Amniotic epithelial cell (primary cell): ENCODE measurements around the gene PDXK.

ENCODE experiments used
- DNase-seq: peaks from one replicate; pipeline ENCODE4 v3.0.0-alpha.2; 2010; ENCODE audit warnings: low read depth

Gene PDXK

GRCh38 chr21:43741423-43742096, 22.6 kb downstream of the PDXK start:
- DNase-seq, result no peak

DNA sequence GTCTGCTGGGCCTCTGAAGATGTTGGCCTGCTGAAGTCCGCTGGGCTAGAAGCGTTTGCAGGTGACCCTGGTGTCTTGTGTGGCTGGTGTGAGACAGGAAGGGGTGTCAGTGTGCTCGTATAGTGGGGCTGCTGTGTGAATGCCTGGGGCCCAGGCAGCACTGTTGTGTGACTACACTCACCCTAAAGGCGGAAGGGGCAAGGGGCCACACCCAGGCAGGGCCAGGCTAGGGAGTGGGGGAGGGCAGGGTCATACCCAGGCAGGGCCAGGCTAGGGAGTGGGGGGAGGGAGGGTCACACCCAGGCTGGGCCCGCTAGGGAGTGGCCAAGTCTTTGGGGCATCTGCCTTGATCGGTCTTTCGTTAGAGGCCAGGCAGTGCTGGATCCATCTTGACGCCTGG, 25.0 kb downstream of the PDXK start:
- DNase-seq, result no peak

DNA sequence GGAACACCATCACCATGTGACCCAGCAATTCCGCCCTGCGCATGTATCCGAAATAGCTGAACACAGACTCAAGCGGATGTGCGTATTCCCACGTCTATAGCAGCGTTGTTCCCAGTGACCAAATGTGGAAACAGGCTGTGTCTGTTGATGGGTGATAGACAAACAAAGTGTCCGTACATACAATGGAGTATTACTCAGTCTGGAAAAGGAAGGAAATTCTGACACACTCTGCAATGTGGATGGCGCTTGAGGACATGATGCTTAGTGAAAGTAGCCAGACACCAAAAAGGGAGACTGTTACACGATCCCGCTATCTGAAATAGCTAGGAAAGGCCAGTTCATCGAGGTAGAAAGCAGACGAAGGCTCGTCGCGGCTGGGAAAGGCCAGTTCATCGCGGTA, 25.8 kb downstream of the PDXK start:
- no peak for DNase-seq

DNA sequence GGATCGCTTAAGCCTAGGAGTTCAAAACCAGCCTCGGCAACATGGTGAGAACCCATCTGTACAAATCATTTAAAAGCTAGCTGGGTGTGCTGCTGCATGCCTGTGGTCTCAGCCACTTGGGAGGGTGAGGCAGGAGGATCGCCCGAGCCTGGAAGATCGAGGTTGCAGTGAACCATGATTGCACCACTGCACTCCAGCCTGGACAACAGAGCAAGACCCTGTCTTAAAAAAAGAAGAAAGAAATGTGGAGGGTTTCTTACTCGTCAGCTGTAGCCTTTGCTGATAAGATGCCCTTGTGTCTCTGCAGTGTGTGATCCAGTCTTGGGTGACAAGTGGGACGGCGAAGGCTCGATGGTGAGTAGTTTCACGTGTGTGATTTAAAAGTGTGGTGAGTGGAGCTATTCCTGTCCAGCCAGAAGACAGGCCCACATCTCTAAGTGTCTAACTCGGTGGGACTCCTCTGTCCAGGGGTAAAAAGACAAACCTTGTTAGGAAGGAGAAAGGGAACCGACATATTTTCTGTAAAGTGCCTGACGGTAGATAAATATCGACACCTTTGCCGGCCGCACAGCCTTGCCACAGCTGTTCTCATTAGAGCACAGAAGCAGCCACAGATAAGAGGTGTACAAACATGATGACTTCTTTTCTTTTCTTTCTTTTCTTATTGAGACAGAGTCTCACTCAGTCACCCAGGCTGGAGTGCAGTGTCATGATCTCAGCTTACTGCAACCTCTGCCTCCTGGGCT, 27.0 kb downstream of the PDXK start:
- no peak for DNase-seq

DNA sequence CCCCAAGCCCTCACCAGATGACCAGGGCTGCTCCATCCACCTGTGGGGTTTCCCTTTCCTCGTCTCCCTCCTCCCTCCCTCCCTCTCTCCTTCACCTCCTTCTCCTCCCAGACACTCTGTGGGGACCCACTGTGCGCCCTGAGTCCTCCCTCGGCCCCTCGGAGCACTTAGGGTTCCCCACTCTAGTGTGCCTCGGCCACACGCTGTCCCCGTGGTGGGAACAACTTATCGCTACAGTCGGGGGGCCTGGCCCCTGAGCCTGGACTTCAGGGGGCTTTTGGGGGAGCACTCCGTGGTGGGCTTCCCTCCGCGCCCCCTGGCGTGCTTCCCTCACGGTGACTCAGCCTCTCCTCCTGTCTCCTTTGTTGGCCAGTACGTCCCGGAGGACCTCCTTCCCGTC, 29.7 kb downstream of the PDXK start:
- no peak for DNase-seq

- DNase-seq, result no peak
Measured at GRCh38 chr21:43749651-43750262, 30.8 kb downstream of the PDXK start.

DNA sequence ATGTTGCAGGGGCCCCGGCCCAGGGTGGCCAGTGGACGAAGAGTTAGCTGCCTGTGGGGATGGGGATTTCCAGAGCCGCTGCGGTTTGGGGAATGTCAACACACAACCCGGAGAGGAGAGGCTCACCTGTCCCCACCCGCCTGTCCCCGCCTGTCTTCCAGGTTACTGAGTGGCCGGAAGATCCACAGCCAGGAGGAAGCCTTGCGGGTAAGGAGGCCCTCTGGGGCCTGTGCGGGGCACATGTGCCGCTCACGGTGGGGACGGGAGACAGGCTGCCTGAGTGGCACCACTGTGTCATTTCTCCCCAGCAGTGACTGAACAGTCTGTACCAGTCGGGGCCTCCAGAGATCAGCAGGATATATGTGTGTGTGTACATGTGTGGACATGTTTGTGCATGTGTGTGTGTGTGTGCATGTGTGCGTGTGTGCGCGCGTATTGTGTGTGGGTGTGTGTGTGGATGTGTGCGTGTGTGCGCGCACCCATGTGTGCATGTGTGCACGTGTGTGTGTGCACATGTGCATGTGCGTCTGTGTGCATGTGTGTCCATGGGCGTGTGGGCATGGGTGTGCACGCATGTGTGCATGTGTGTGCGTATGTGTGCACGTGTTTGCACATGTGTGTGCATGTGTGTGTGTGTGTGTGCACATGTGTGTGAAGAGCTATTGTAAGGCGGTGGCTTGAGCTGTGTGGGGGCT, 31.6 kb downstream of the PDXK start:
- DNase-seq, result no peak

GRCh38 chr21:43751955-43752591, 33.1 kb downstream of the PDXK start:
- DNase-seq, result no peak

DNA sequence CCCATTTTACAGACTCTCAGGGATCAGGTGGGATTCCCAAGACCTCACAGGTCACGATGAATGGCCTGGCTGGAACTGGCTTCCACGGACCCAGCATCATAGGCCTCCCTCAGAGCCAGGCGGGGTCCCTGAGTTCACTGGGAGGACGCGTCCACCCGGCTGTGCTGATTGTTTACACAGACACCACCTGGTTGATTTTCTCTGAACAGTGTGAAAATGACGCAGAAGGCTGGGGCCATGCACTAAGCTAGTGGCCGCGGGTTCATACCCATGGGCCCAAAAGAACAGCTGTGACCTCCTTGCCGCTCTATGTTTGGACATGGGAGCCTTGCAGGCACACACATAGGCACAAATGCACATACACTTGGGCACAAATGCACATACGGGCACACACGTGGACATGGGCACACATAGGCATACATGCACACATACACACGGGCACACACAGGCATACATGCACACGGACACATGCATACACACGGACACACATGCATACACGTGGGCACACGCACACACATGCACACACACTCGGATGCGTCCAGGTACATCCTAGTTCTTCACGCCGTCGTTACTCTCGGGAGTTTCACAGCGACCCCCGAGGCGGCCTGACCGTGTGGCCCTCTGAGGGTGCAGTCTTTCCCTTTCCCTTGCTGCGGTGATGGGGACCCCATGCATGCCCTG, 34.0 kb downstream of the PDXK start:
- no peak for DNase-seq

DNA sequence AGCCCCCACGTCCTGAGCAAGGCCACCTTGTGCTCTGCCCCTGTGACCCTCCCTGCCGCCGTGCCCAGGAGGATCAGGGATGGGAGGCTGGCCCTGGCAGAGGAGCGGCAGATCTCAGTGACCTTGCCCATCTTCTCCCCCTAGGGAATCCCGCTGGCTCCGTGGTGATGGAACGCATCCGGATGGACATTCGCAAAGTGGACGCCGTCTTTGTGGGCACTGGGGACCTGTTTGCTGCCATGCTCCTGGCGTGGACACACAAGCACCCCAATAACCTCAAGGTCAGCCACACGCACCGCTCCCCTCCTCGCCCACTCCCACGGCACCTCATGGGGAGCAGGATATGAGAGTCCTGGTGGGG, 34.5 kb downstream of the PDXK start:
- DNase-seq, result no peak

GRCh38 chr21:43754948-43755781, 36.2 kb downstream of the PDXK start:
- no peak for DNase-seq

DNA sequence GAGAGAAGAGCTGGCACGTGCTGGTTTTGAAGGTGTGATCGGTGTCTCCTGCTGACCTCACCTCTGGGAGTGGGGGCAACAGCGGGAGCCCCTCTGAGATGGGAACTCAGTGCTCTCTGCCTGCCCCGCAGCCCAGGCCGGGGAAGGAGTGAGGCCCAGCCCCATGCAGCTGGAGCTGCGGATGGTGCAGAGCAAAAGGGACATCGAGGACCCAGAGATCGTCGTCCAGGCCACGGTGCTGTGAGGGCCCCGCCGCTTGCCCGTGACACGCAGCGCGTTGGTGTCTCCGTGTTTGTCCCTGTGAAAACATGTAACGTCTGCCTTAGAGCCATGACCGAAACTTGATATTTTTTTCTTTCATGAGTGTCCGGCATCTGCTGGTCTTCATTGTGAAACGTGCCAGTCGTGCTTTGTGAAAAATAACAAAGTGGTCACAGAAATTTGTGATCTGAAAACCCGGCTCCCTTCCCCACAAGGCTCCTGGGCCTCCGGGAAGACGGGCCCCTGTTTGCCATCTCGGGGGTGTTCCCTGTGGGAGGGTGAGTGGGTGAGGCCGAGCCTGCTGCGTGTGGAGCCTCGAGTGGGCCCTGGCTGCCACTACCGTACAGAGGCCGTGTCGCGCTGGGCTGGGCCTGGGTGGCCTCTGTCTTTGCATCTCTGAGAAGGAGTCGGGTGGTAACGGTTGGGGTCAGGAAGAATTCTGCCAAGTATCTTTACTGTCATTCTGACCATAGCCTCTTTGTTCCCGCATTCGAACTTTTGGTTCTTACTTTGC, 37.1 kb downstream of the PDXK start:
- DNase-seq, result no peak

DNA sequence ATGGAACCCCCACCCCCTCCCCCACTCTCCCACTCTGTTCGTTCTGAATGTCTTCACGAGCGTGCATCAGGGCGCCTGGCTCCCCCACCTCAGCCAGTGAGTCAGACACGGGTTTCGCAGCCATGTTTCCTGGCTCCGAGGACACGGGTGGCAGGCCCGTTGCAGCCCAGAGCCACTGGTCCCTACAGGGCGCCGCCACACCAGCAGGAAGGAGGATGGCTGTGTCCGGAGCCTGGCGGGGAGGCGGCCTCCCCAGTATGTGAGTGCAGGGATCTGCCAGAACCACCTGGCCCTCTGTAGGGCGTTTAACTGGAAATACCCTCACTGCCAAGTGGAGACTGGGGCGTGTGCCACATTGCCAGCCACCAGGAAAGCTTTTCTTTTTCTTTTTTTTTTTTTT, 38.7 kb downstream of the PDXK start:
- no peak for DNase-seq

DNA sequence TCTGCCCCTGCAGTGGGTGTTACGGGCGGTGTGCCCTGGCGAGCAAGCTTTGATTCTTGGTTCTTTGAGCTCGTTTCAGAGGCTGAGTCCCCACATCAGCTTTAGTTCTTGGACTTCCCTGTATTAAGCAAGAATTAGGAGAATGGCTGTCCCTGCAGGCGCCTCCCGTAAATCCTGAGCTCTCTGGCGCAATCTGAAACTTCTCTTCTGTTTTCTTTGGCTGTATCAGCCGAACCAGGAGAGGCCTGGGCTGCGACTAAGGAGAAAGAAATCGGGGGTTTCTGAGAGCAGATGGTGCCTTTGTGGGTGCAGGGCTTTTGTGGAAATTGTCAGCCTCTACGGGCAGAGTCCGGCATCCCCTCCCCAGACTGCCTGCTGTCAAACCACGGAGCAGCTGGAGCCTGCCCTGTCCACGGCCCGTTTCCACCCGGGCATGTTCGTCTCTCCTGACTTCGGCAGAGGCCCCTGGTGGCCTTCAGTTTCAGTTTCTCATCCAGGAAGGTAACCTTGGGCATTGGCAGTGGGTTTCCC, 39.2 kb downstream of the PDXK start:
- peak; percentile 79 for DNase-seq

DNA sequence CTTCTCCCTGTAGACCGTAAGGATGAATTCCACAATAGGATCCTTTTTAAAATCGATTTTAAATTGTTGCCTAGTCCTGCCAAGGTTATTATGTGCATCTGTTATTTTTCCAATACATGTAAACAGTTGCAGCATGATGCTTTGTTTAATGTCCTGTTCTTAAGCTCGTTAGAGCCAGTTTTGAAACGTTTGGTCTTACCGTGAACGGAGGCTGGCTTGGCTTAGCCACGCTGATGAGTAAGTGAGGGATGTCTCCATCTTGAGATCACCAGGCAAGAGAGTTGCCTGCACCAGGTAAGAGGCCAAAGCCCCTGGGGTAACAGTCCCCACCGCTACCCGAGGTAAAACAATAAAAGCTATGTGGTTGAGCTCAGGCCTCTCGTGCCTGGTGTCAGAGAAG, 39.9 kb downstream of the PDXK start:
- peak; percentile 58 for DNase-seq

DNA sequence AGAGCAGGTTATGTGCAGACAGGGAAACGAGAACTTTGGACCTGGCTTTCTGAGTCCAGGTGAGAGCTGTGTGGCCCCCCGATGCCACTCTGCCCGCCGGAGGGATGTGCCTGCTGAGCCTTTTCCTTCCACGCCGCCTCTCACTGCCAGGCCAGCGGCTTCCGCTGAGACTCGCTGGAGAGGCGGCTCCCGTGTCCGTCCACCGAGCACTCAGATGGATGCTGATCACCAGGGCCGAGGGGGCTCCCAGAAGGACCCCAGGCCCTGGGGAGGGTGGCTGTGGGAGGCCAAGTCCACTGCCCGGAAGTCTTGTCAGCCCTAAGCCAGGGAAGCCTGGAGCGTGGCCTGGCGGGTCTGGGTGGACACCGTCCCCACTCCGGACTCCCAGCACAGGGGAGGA, 40.7 kb downstream of the PDXK start:
- no peak for DNase-seq

DNA sequence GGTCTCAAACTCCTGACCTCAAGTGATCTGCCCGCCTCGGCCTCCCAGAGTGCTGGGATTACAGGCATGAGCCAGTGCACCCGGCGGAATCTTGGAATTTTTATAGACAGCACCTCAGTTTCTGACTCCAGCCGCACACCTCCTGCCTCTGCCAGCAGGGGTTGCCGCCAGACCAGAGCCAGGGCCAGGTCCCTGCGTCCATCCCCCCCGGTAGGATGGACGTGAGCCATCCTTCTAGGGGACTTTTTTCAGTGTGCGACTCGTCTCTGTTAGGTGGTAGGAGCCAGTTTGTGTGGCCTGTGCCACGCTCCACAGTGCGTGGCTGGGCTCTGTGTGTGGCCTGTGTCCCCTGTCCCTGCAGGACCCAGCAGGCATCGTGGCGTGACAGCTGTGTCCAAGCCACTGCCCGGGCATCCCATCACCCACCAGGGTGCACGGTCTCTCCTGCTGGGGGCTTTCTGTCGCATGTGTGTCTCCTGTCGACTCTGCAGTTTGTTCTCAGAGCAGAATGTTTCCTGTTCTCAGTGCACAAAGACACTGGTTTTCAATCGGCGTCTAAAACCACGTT, 41.5 kb downstream of the PDXK start:
- no peak for DNase-seq

GRCh38 chr21:43761886-43762285, 43.0 kb downstream of the PDXK start:
- no peak for DNase-seq

- DNase-seq, result no peak
Measured at GRCh38 chr21:43762303-43763128, 43.6 kb downstream of the PDXK start.
